GM12865 (cell line): ENCODE measurements around the gene RNF169.
A peak's percentile ranks its signal among the peaks of the same experiment; 100 is the strongest.

Source experiments
- DNase-seq: peaks from one replicate; pipeline ENCODE4 v3.0.0; 2010; ENCODE audit warnings: low read depth
- H3K4me3 ChIP-seq: 2 replicates; pipeline ENCODE4 v1.5.1; 2011; ENCODE audit warnings: mild to moderate bottlenecking, low read depth, low read length, control low read depth
- TF ChIP-seq, protein P1 (sequence below): IDR thresholded peaks from 2 replicates; pipeline ENCODE4 v1.5.1; 2011; ENCODE audit warnings: low read length, control low read depth, low read depth, inconsistent platforms; ENCODE audit not compliant: insufficient read depth; ENCODE audit errors: missing control alignments

The RNF169 gene

DNA sequence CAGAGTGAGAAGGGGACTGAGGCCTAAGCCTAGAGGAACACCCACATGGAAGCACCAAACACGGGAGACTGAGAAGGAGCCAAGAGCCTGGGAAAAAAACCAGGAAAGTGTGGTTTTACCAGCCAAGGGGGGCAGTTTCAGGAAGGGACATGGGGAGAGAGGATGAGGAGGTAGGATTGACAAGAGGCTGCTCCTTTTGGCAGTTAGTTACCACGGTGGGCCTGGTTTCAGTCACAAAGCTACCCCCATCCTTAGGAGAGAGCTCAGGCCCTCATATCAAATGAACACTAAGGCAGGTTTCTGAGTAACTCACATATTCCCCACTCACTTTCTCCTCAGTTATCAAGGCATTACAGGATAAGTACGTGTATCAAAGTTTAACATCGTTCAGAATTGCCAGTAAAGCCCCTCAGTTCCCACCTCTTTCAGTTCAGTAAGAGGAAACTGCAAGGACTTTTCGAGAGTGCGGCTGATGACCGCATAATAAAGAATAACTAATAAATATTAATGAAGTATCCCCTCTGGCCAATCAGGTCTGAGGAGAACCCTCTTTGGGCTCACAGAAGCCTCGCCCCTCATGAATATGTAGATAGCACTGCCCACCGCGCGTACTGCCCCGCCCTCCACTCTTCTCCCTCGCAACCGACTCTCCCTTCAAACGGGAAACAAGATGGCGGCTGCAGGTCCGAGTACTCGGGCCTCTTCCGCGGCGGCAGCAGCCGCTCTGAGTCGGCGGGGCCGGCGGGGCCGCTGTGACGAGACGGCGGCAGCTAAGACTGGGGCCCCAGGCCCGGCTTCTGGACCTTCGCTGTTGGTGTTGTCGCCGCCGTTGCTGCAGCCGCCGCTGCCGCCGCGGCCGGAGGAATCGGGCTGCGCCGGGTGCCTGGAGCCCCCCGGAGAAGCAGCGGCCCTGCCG is at the start of gene RNF169:
Gene RNF169 (plus strand): TSS at position 639 of the 916 bp plus-strand sequence. CDS start 32 bp downstream, at position 671.
- TF ChIP-seq, protein P1, sequence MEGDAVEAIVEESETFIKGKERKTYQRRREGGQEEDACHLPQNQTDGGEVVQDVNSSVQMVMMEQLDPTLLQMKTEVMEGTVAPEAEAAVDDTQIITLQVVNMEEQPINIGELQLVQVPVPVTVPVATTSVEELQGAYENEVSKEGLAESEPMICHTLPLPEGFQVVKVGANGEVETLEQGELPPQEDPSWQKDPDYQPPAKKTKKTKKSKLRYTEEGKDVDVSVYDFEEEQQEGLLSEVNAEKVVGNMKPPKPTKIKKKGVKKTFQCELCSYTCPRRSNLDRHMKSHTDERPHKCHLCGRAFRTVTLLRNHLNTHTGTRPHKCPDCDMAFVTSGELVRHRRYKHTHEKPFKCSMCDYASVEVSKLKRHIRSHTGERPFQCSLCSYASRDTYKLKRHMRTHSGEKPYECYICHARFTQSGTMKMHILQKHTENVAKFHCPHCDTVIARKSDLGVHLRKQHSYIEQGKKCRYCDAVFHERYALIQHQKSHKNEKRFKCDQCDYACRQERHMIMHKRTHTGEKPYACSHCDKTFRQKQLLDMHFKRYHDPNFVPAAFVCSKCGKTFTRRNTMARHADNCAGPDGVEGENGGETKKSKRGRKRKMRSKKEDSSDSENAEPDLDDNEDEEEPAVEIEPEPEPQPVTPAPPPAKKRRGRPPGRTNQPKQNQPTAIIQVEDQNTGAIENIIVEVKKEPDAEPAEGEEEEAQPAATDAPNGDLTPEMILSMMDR: no peak
- DNase-seq: peak; percentile 98
- H3K4me3 ChIP-seq: peak within 1 kb of the TSS; percentile 82

GRCh38 chr11:74699615-74700396 is 48.8 kb upstream of the RNF169 start:
- TF ChIP-seq, protein P1: no peak
- H3K4me3 ChIP-seq: no peak overlapping the region
- DNase-seq: no peak

GRCh38 chr11:74701351-74701750 is 47.3 kb upstream of the RNF169 start:
- H3K4me3 ChIP-seq: no peak overlapping the region
- TF ChIP-seq, protein P1: peak; percentile 53
- peak; percentile 55 for DNase-seq

DNA sequence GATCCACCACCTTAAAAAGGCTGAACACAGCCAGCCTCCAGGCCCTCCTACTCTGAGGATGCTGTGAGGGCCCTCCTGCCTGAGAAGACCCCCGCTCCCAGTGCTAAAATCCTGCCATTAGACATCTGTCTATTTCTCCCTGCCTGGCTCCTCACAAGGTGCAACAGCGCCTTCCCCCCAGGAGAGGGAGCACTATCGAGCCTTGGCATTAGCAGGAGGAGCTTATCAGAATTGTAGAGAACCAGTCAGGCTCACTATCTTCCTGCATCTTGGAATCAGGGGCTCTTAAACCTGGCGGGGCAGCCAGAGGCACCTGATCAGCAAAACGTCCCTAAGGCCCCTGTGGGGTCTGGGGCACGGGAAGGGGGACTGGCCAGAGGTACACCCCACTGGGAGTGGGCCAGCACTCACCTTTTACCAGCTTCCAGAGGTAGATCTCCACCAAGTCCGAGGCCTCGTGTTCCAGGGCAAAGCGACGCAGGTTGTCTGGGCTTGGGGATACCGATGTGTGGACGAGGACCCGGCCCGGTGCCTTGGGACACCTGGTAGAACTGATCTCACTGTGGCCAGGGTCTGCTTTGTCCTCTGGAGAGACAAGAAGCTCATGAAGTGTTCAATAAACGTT is 46.2 kb upstream of the RNF169 start:
- peak; percentile 72 for DNase-seq
- TF ChIP-seq, protein P1: peak; percentile 97
- H3K4me3 ChIP-seq: no peak overlapping the region

GRCh38 chr11:74703211-74703610 is 45.4 kb upstream of the RNF169 start:
- no peak for DNase-seq
- no peak overlapping the region for H3K4me3 ChIP-seq
- TF ChIP-seq, protein P1: no peak

DNA sequence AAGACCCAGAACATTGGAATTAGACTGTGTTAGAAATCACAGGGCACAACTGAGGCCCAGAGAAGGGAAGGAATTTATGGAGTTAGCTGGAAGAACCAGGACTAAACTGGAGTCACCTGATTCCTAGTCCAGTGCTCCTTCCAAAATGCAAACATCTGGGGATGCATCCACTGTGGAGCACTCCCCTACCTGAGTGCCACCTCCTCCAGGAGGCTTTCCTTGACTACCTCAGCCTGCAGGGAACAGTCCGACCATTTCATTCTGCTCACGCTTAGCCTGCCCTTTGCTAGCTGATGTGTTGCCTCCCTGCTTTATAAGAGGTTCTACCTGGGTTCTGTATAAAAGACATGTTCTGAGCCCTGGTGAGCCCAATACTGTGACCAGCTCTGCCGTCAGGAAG is 41.5 kb upstream of the RNF169 start:
- DNase-seq: no peak
- H3K4me3 ChIP-seq: no peak overlapping the region
- TF ChIP-seq, protein P1: no peak
